DOHH2 (cell line): ENCODE data around the gene NR2C2.

ENCODE experiments used
- H3F3A ChIP-seq: fragments of 200-600 bp; sonication (generic), shearing (Covaris generic); 2 replicates; pipeline ENCODE4 v1.6.0; 2016; ENCODE audit warnings: antibody characterized with exemption, mild to moderate bottlenecking; ENCODE audit not compliant: control insufficient read depth, insufficient read depth
- H3K27ac ChIP-seq: fragments of 200-600 bp; sonication (generic); 2 replicates; pipeline ENCODE4 v1.5.1; 2014; ENCODE audit warnings: low read depth, mild to moderate bottlenecking, low read length, moderate library complexity
- H3K27me3 ChIP-seq: fragments of 200-600 bp; sonication (generic); 2 replicates; pipeline ENCODE4 v1.6.1; 2014; ENCODE audit warnings: mild to moderate bottlenecking, low read length, mixed read lengths; ENCODE audit not compliant: control insufficient read depth
- H3K36me3 ChIP-seq: fragments of 200-600 bp; sonication (generic); 2 replicates; pipeline ENCODE4 v1.6.1; 2014; ENCODE audit warnings: mild to moderate bottlenecking, low read length, moderate library complexity, mixed read lengths; ENCODE audit not compliant: control insufficient read depth
- H3K4me1 ChIP-seq: fragments of 200-600 bp; sonication (generic); 2 replicates; pipeline ENCODE4 v1.6.1; 2014; ENCODE audit warnings: mild to moderate bottlenecking, low read length, mixed read lengths; ENCODE audit not compliant: control insufficient read depth
- H3K4me2 ChIP-seq: fragments of 200-600 bp; sonication (generic); 2 replicates; pipeline ENCODE4 v1.6.0; 2014; ENCODE audit warnings: mild to moderate bottlenecking, low read length, moderate library complexity
- H3K4me3 ChIP-seq: fragments of 200-600 bp; sonication (generic); 2 replicates; pipeline ENCODE4 v1.5.1; 2014; ENCODE audit warnings: mild to moderate bottlenecking, low read length, mixed read lengths
- H3K79me2 ChIP-seq: fragments of 200-600 bp; sonication (generic); 2 replicates; pipeline ENCODE4 v1.6.1; 2014; ENCODE audit warnings: mild to moderate bottlenecking, low read length, mixed read lengths; ENCODE audit not compliant: control insufficient read depth
- H3K9me2 ChIP-seq: fragments of 200-600 bp; sonication (generic); replicated peaks from 2 replicates; pipeline ENCODE4 v1.6.1; 2014; ENCODE audit warnings: mild to moderate bottlenecking, low read length, mixed read lengths; ENCODE audit not compliant: control insufficient read depth
- H3K9me3 ChIP-seq: fragments of 200-600 bp; sonication (generic); 2 replicates; pipeline ENCODE4 v1.6.1; 2014; ENCODE audit warnings: antibody characterized with exemption, low read length, mixed read lengths; ENCODE audit not compliant: control insufficient read depth, insufficient read depth
- H4K20me1 ChIP-seq: fragments of 200-600 bp; sonication (generic); 2 replicates; pipeline ENCODE4 v1.6.0; 2014; ENCODE audit warnings: low read depth, mild to moderate bottlenecking, antibody characterized with exemption, low read length, moderate library complexity; ENCODE audit not compliant: control insufficient read depth, insufficient read depth
- EZH2phosphoT487 ChIP-seq: fragments of 200-600 bp; sonication (generic); IDR thresholded peaks from 2 replicates; pipeline ENCODE4 v1.6.1; 2017; ENCODE audit warnings: borderline replicate concordance, mild to moderate bottlenecking, antibody characterized with exemption, low read length, moderate library complexity, mixed read lengths
- TF ChIP-seq, protein P1 (sequence below): fragments of 200-600 bp; sonication (generic); IDR thresholded peaks from one replicate; pipeline ENCODE4 v1.5.1; 2014; ENCODE audit warnings: antibody characterized with exemption, mild to moderate bottlenecking, low read depth, low read length; ENCODE audit not compliant: poor library complexity, severe bottlenecking

Gene NR2C2

DNA sequence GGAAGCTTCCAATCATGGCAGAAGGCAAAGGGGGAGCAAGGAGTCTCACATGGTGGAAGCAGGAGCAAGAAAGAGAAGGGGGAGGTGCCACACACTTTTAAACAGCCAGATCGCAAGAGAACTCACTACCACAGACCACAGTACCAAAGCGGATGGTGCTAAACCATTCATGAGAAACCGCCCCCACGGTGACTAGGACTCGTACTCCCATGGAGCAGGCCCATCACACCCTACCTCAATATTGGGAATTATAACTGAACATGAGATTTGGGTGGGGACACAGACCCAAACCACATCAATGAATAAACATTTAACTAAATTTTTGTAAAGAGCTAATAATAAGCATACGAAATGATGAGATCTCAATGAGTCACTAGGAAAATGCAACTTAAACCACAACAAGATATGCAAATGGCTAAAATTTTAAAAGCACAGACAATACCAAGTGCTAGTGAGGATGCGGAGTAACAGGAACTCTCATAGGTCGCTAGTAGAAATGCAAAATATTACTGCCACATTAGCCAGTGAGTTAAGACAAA, 107.7 kb downstream of the NR2C2 start:
- no peak overlapping the region for H3K4me3 ChIP-seq
- peaks cover 97% of the 10 kb centered on the region for H3K79me2 ChIP-seq
- H3K9me3 ChIP-seq: no peaks in the 10 kb centered on the region
- TF ChIP-seq EZH2phosphoT487: no peak
- TF ChIP-seq, protein P1, sequence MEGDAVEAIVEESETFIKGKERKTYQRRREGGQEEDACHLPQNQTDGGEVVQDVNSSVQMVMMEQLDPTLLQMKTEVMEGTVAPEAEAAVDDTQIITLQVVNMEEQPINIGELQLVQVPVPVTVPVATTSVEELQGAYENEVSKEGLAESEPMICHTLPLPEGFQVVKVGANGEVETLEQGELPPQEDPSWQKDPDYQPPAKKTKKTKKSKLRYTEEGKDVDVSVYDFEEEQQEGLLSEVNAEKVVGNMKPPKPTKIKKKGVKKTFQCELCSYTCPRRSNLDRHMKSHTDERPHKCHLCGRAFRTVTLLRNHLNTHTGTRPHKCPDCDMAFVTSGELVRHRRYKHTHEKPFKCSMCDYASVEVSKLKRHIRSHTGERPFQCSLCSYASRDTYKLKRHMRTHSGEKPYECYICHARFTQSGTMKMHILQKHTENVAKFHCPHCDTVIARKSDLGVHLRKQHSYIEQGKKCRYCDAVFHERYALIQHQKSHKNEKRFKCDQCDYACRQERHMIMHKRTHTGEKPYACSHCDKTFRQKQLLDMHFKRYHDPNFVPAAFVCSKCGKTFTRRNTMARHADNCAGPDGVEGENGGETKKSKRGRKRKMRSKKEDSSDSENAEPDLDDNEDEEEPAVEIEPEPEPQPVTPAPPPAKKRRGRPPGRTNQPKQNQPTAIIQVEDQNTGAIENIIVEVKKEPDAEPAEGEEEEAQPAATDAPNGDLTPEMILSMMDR: no peak
- H3K4me2 ChIP-seq: peak overlapping the region; percentile 18; the same call in 1 of the 2 replicates
- 0 out of 2 replicates have a peak overlapping the region, but pooled peaks have one; percentile 18 for H3K27ac ChIP-seq
- no peaks in the 10 kb centered on the region for H3K27me3 ChIP-seq
- H3K4me1 ChIP-seq: peaks cover 57% of the 10 kb centered on the region
- H3K9me2 ChIP-seq: no peaks in the 10 kb centered on the region
- H3K36me3 ChIP-seq: peaks cover 92% of the 10 kb centered on the region
- H3F3A ChIP-seq: peaks cover 31% of the 10 kb centered on the region
- peaks cover 13% of the 10 kb centered on the region for H4K20me1 ChIP-seq

DNA sequence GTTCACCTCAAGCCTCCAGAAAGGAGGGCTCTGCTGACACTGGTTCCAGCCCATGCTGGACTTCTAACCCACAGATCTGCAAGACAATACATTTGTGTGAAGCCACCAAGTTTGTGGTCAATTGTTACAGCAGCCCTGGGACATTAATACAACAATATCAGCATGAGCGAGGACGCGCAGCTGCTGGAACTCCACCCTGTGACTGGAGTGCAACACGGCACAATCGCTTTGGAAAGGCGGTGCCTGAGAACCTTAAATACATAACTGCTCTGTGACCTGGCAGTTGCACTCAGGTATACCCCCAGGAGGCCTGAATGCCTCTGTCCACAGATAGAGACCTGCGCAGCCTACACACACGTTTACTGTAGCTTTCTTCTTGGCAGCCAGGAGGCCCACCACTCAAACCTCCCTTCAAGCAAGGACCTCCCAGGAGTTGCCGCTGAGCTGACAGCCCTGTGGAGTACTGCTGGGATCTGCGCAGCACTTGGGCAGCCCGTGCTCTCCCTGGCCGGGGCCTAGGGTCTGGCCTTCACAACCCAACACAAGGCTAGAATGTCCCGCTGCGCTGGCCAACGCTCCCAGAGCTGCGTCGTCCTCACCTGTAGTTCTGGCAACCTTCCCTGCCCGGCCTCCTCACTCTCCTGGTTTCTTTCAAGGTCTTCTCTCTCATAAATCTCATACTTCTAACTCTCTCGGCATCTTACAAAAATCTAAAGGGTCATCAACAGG, 109.5 kb downstream of the NR2C2 start:
- H3K27ac ChIP-seq: no peak overlapping the region

DNA sequence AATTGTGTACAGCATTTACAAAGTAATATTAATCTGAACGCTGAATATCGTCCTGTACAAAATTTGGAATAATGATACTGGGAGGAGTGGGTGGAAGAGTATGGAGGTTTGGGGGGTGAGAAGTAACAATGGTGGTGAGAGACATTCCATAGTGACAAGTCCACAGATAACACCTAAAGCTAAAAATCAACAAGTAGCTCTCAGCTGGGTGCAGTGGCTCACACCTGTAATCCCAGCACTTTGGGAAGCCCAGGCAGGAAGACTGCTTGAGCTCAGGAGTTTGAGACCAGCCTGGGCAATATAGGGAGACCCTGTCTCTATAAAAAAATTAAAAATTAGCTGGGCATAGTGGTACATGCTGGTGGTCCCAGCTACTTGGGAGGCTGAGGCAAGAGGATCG, 112.6 kb downstream of the NR2C2 start:
- TF ChIP-seq, protein P1: no peak
- H3K27me3 ChIP-seq: no peaks in the 10 kb centered on the region
- H3F3A ChIP-seq: 0 out of 2 replicates have a peak, but pooled peaks cover 4% of the 10 kb centered on the region
- peaks cover 69% of the 10 kb centered on the region for H3K36me3 ChIP-seq
- H3K4me2 ChIP-seq: no peak overlapping the region
- H3K9me3 ChIP-seq: no peaks in the 10 kb centered on the region
- no peak overlapping the region for H3K4me3 ChIP-seq
- no peaks in the 10 kb centered on the region for H3K9me2 ChIP-seq
- H3K4me1 ChIP-seq: peaks cover 34% of the 10 kb centered on the region
- peaks cover 16% of the 10 kb centered on the region for H4K20me1 ChIP-seq
- H3K27ac ChIP-seq: no peak overlapping the region
- peaks cover 91% of the 10 kb centered on the region for H3K79me2 ChIP-seq

More for the DNA sequence above, 109.5 kb downstream of the NR2C2 start:
- Histone ChIP-seq H3K27me3 (no peaks in the 10 kb centered on the region), H4K20me1 (0 out of 2 replicates have a peak, but pooled peaks cover 5% of the 10 kb centered on the region), H3K9me3 (no peaks in the 10 kb centered on the region), H3K79me2 (peaks cover 99% of the 10 kb centered on the region), H3K9me2 (no peaks in the 10 kb centered on the region), H3K4me1 (peaks cover 39% of the 10 kb centered on the region), H3K4me2 (no peak overlapping the region), H3F3A (peaks cover 20% of the 10 kb centered on the region), H3K4me3 (no peak overlapping the region), H3K36me3 (peaks cover 78% of the 10 kb centered on the region)
- no peak for TF ChIP-seq EZH2phosphoT487
- TF ChIP-seq, protein P1: no peak
